ENCODE measurements around the gene NEDD4. TPM values are rescaled to one million over a fixed set of nuclear protein-coding genes. Genes with fewer than 3 reads are reported as not detected.

NEDD4 gene
- 15.3 TPM for total RNA-seq

GRCh38 chr15:55993111-55993803 is at the start of gene NEDD4:
NEDD4 (minus strand) TSS chr15:55993612; CDS start chr15:55993555, 57 bp downstream.

Small RNA genes within 50 kb of the gene (small RNA-seq; reads per million reads assigned to genes)
- gene RN7SL568P (ENCODE audit: low replicate concordance): not detected

All from metanephros (tissue), 2 donors.